Measurements from ENCODE around the gene EML4. TPM values are rescaled to one million over a fixed set of nuclear protein-coding genes. Genes with fewer than 3 reads are reported as not detected.

Gene EML4
- total RNA-seq, 1 experiment from 2014 or later: 107 TPM

- H3K27me3 ChIP-seq (ENCODE audit: control insufficient read depth, insufficient read depth, low read length): no peaks in the 10 kb centered on the region
- no peak for ATAC-seq
- CTCF ChIA-PET: no interaction called here
- in situ Hi-C loops (cut with HindIII; ENCODE audit: low pct_unique_long_range_greater_than_20kb, low sequenced_read_pairs): no loop called here
- TF ChIP-seq, protein P1, sequence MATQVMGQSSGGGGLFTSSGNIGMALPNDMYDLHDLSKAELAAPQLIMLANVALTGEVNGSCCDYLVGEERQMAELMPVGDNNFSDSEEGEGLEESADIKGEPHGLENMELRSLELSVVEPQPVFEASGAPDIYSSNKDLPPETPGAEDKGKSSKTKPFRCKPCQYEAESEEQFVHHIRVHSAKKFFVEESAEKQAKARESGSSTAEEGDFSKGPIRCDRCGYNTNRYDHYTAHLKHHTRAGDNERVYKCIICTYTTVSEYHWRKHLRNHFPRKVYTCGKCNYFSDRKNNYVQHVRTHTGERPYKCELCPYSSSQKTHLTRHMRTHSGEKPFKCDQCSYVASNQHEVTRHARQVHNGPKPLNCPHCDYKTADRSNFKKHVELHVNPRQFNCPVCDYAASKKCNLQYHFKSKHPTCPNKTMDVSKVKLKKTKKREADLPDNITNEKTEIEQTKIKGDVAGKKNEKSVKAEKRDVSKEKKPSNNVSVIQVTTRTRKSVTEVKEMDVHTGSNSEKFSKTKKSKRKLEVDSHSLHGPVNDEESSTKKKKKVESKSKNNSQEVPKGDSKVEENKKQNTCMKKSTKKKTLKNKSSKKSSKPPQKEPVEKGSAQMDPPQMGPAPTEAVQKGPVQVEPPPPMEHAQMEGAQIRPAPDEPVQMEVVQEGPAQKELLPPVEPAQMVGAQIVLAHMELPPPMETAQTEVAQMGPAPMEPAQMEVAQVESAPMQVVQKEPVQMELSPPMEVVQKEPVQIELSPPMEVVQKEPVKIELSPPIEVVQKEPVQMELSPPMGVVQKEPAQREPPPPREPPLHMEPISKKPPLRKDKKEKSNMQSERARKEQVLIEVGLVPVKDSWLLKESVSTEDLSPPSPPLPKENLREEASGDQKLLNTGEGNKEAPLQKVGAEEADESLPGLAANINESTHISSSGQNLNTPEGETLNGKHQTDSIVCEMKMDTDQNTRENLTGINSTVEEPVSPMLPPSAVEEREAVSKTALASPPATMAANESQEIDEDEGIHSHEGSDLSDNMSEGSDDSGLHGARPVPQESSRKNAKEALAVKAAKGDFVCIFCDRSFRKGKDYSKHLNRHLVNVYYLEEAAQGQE (IDR thresholded peaks at IDR 0.05; ENCODE audit: insufficient read depth in 1 of 2, low read depth in 2 of 2, low read length in 1 of 2): no peak
- no peak for TF ChIP-seq POLR2AphosphoS5 (IDR thresholded peaks at IDR 0.05; ENCODE audit: low read depth, low read length)
- no peak for TF ChIP-seq SIN3A (IDR thresholded peaks at IDR 0.05; ENCODE audit: borderline replicate concordance, insufficient read depth, low read depth, low read length)
- TF ChIP-seq CTCF (IDR thresholded peaks at IDR 0.05): no peak
- TF ChIP-seq TCF7L2 (IDR thresholded peaks at IDR 0.05; ENCODE audit: low read depth, low read length): no peak
- H3K4me3 ChIP-seq (ENCODE audit: low read depth in 2 of 2, low read length in 2 of 2): no peak overlapping the region
- H3K4me1 ChIP-seq (ENCODE audit: control insufficient read depth, insufficient read depth, low read length): no peaks in the 10 kb centered on the region
- DNase-seq (ENCODE audit: low read depth, low spot score): peak; percentile 67
- no peaks in the 10 kb centered on the region for H3K9me3 ChIP-seq (ENCODE audit: control insufficient read depth, insufficient read depth, low read depth, low read length)
- no peak overlapping the region for H3K27ac ChIP-seq (ENCODE audit: low read length)
- BruUV-seq (replicated peaks): no TSS peak
- H3K36me3 ChIP-seq (ENCODE audit: control insufficient read depth, insufficient read depth, low read length): peaks cover 15% of the 10 kb centered on the region; the same call in 1 of the 2 replicates
- intact Hi-C loops (cut with micrococcal nuclease; ENCODE audit: unreplicated experiment): no loop called here
- POLR2A ChIA-PET: no interaction called here
Observed at GRCh38 chr2:42314892-42315468, 145.8 kb downstream of the EML4 start.

DNA sequence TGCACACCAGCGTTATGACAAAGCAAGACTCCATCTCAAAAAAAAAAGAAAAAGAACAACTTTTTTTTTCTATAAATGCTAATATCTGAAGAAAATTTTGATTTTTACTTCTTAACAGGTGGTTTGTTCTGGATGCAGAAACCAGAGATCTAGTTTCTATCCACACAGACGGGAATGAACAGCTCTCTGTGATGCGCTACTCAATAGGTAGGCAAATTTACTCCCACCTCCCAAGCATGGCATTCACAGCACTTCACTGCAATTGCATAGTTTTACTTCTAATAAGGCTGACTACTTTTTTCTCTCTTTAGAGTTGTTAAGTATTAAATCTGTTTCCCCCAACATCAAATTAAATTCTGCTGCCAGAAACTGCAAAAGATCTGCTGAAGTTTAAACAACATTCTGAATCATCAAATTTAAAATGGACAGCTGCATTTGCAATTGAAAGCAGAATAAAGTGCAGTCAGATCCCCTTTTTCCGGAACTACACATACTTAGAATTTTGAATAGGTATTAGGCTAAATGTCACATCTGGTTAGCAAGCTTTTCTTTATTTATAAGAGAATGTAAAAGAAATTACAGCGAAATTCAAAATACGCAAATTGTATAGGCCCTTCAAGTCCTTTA is 146.8 kb downstream of the EML4 start:
- no peak for DNase-seq (ENCODE audit: low read depth, low spot score)
- Histone ChIP-seq H3K4me3 (ENCODE audit: low read depth in 2 of 2, low read length in 2 of 2) (no peak overlapping the region), H3K36me3 (ENCODE audit: control insufficient read depth, insufficient read depth, low read length) (peaks cover 15% of the 10 kb centered on the region; the same call in 1 of the 2 replicates), H3K27me3 (ENCODE audit: control insufficient read depth, insufficient read depth, low read length) (no peaks in the 10 kb centered on the region), H3K4me1 (ENCODE audit: control insufficient read depth, insufficient read depth, low read length) (no peaks in the 10 kb centered on the region), H3K27ac (ENCODE audit: low read length) (no peak overlapping the region), H3K9me3 (ENCODE audit: control insufficient read depth, insufficient read depth, low read depth, low read length) (no peaks in the 10 kb centered on the region)
- POLR2A ChIA-PET: no interaction called here
- in situ Hi-C loops (cut with HindIII; ENCODE audit: low pct_unique_long_range_greater_than_20kb, low sequenced_read_pairs): no loop called here
- intact Hi-C loops (cut with micrococcal nuclease; ENCODE audit: unreplicated experiment): no loop called here
- CTCF ChIA-PET: no interaction called here
- no peak for ATAC-seq
- no TSS peak for BruUV-seq (replicated peaks)
- TF ChIP-seq CTCF (IDR thresholded peaks at IDR 0.05) (no peak), TCF7L2 (IDR thresholded peaks at IDR 0.05; ENCODE audit: low read depth, low read length) (no peak), POLR2AphosphoS5 (IDR thresholded peaks at IDR 0.05; ENCODE audit: low read depth, low read length) (no peak), SIN3A (IDR thresholded peaks at IDR 0.05; ENCODE audit: borderline replicate concordance, insufficient read depth, low read depth, low read length) (no peak)
- TF ChIP-seq, protein P1 (IDR thresholded peaks at IDR 0.05; ENCODE audit: insufficient read depth in 1 of 2, low read depth in 2 of 2, low read length in 1 of 2): no peak

Data from Panc1 (cell line).